ENCODE data around the gene AFAP1L1.
"Not testable (repeated sequence)": the region's sequence is repeated elsewhere in the genome, so short reads cannot be mapped to it uniquely, and the experiment has no call there.

The AFAP1L1 gene

GRCh38 chr5:149262315-149262714 lies 9.3 kb upstream of the AFAP1L1 start:
- DNase-seq = no peak

GRCh38 chr5:149264439-149265067 lies 7.1 kb upstream of the AFAP1L1 start:
- peak; percentile 35 to 49 for DNase-seq

- no peak for DNase-seq
Measured at GRCh38 chr5:149265068-149265465, 6.6 kb upstream of the AFAP1L1 start.

- no peak for DNase-seq
Measured at GRCh38 chr5:149265597-149265996, 6.1 kb upstream of the AFAP1L1 start.

GRCh38 chr5:149267241-149267973 lies 4.3 kb upstream of the AFAP1L1 start:
- DNase-seq = no peak

- DNase-seq = no peak
Measured at GRCh38 chr5:149268928-149269557, 2.6 kb upstream of the AFAP1L1 start.

- peak in 1 of 2 experiments; percentile 10 for DNase-seq
Measured at GRCh38 chr5:149271195-149271715, 404 bp upstream of the AFAP1L1 start.

- DNase-seq = not testable (repeated sequence)
Measured at GRCh38 chr5:149272781-149273180, 1.1 kb downstream of the AFAP1L1 start.

GRCh38 chr5:149273237-149273636 lies 1.6 kb downstream of the AFAP1L1 start:
- DNase-seq = no peak

GRCh38 chr5:149273950-149274349 lies 2.3 kb downstream of the AFAP1L1 start:
- no peak for DNase-seq

- no peak for DNase-seq
Measured at GRCh38 chr5:149274939-149275338, 3.3 kb downstream of the AFAP1L1 start.

GRCh38 chr5:149277801-149278200 lies 6.1 kb downstream of the AFAP1L1 start:
- no peak for DNase-seq

- no peak for DNase-seq
Measured at GRCh38 chr5:149278451-149279210, 7.0 kb downstream of the AFAP1L1 start.

GRCh38 chr5:149279661-149280060 lies 8.0 kb downstream of the AFAP1L1 start:
- DNase-seq = no peak

GRCh38 chr5:149280124-149280523 lies 8.5 kb downstream of the AFAP1L1 start:
- DNase-seq = no peak

- no peak for DNase-seq
Measured at GRCh38 chr5:149280802-149281201, 9.1 kb downstream of the AFAP1L1 start.

- DNase-seq = no peak
Measured at GRCh38 chr5:149282027-149282965, 10.6 kb downstream of the AFAP1L1 start.

GRCh38 chr5:149282966-149283332 lies 11.3 kb downstream of the AFAP1L1 start:
- DNase-seq = no peak

- no peak for DNase-seq
Measured at GRCh38 chr5:149283626-149284480, 12.2 kb downstream of the AFAP1L1 start.

- DNase-seq = no peak
Measured at GRCh38 chr5:149284501-149284900, 12.8 kb downstream of the AFAP1L1 start.

GRCh38 chr5:149285153-149285552 lies 13.5 kb downstream of the AFAP1L1 start:
- DNase-seq = no peak
